ENCODE data around the gene KRT83. TPM values are rescaled to one million over a fixed set of nuclear protein-coding genes. Genes with fewer than 3 reads are reported as not detected.

Gene KRT83
- total and polyA plus RNA-seq, 10 of the 15 experiments (the other 5 are each of a cell fraction or from before 2014, with no cell fraction given) = not detected

GRCh38 chr12:52293926-52294325 lies 27.3 kb downstream of the KRT83 start:
- no peaks in the 10 kb centered on the region for H3K36me3 ChIP-seq (ENCODE audit: control insufficient read depth in 2 of 2, insufficient read depth in 2 of 2, low read length in 1 of 2)
- no peak overlapping the region for H3K4me3 ChIP-seq
- no peak for DNase-seq (ENCODE audit: low read depth, low spot score)
- H2AFZ ChIP-seq (ENCODE audit: control insufficient read depth, low read depth, low read length) = no peak overlapping the region
- no TSS peak for BruUV-seq (replicated peaks)
- RAD21 ChIA-PET (ENCODE audit: unreplicated experiment) = interaction anchor here (1.0 to 1.8 kb wide), 2 partner anchors 50 to 109 kb away, joined by 3 to 5 read pairs; no protein-coding TSS in a partner anchor
- 0% methylated on average over 1 of the region's 1 CpG for WGBS (ENCODE audit: insufficient coverage, insufficient replicate concordance, low lambda C conversion rate, missing lambda C conversion rate)
- no peak overlapping the region for H3K27ac ChIP-seq (ENCODE audit: control insufficient read depth, insufficient read depth)
- no peak for ATAC-seq
- no peak overlapping the region for H3K9ac ChIP-seq (ENCODE audit: control insufficient read depth, insufficient read depth, low read length)
- FAIRE-seq = no peak
- SMC1A ChIA-PET (ENCODE audit: uncharacterized antibody, unreplicated experiment) = interaction anchor here (1.0 to 1.3 kb wide), 3 partner anchors 9 to 70 kb away, joined by 3 to 5 read pairs (median 4); no protein-coding TSS in a partner anchor
- H3K9me3 ChIP-seq (replicated peaks; ENCODE audit: control insufficient read depth, insufficient read depth, low read length) = no peaks in the 10 kb centered on the region
- CTCF ChIA-PET = interaction anchor here (1.1 to 7.0 kb wide), 3 partner anchors 14 to 18 kb away, joined by 3 to 39 read pairs (median 4); no protein-coding TSS in a partner anchor
- intact Hi-C loops (cut with micrococcal nuclease; ENCODE audit: unreplicated experiment) (no loop called here), in situ Hi-C loops (cut with MboI) (no loop called here)
- no peak overlapping the region for H3K4me2 ChIP-seq (ENCODE audit: control insufficient read depth, insufficient read depth)
- peaks cover 0 to 1% of the 10 kb centered on the region in 2 experiments; a peak in 2 of 4 replicates for H3K27me3 ChIP-seq (replicated peaks in 1 of 2; ENCODE audit: control insufficient read depth in 2 of 2, insufficient read depth in 2 of 2, low read length in 1 of 2)
- H3K79me2 ChIP-seq (ENCODE audit: control insufficient read depth, insufficient read depth, low read length) = no peaks in the 10 kb centered on the region
- POLR2A ChIA-PET = no interaction called here
- H3K4me1 ChIP-seq (ENCODE audit: control insufficient read depth, insufficient read depth, low read length) = no peaks in the 10 kb centered on the region
- no peaks in the 10 kb centered on the region for H4K20me1 ChIP-seq (ENCODE audit: control insufficient read depth, insufficient read depth)
- TF ChIP-seq ESRRA (IDR thresholded peaks at IDR 0.05; ENCODE audit: low read length) = no peak
- no peak for TF ChIP-seq NFYA (IDR thresholded peaks at IDR 0.05; ENCODE audit: borderline replicate concordance, low read depth, low read length)
- TF ChIP-seq, protein P1, sequence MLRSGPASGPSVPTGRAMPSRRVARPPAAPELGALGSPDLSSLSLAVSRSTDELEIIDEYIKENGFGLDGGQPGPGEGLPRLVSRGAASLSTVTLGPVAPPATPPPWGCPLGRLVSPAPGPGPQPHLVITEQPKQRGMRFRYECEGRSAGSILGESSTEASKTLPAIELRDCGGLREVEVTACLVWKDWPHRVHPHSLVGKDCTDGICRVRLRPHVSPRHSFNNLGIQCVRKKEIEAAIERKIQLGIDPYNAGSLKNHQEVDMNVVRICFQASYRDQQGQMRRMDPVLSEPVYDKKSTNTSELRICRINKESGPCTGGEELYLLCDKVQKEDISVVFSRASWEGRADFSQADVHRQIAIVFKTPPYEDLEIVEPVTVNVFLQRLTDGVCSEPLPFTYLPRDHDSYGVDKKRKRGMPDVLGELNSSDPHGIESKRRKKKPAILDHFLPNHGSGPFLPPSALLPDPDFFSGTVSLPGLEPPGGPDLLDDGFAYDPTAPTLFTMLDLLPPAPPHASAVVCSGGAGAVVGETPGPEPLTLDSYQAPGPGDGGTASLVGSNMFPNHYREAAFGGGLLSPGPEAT (IDR thresholded peaks at IDR 0.05; ENCODE audit: low read depth) = no peak
- TF ChIP-seq, protein P2, sequence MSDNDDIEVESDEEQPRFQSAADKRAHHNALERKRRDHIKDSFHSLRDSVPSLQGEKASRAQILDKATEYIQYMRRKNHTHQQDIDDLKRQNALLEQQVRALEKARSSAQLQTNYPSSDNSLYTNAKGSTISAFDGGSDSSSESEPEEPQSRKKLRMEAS (IDR thresholded peaks at IDR 0.05; ENCODE audit: low read depth, low read length) = no peak
- no peak for TF ChIP-seq SREBF2 (IDR thresholded peaks at IDR 0.05; ENCODE audit: low read length)
- TF ChIP-seq, protein P3, sequence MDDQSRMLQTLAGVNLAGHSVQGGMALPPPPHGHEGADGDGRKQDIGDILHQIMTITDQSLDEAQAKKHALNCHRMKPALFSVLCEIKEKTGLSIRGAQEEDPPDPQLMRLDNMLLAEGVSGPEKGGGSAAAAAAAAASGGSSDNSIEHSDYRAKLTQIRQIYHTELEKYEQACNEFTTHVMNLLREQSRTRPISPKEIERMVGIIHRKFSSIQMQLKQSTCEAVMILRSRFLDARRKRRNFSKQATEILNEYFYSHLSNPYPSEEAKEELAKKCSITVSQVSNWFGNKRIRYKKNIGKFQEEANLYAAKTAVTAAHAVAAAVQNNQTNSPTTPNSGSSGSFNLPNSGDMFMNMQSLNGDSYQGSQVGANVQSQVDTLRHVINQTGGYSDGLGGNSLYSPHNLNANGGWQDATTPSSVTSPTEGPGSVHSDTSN (IDR thresholded peaks at IDR 0.05; ENCODE audit: insufficient replicate concordance, low read depth, low read length) = no peak
- no peak for TF ChIP-seq PML (IDR thresholded peaks at IDR 0.05; ENCODE audit: low read length)
- no peak for TF ChIP-seq EED (IDR thresholded peaks at IDR 0.05; ENCODE audit: low read depth)
- TF ChIP-seq POLR2AphosphoS5 (IDR thresholded peaks at IDR 0.05; ENCODE audit: low read length) = no peak
- TF ChIP-seq, protein P4, sequence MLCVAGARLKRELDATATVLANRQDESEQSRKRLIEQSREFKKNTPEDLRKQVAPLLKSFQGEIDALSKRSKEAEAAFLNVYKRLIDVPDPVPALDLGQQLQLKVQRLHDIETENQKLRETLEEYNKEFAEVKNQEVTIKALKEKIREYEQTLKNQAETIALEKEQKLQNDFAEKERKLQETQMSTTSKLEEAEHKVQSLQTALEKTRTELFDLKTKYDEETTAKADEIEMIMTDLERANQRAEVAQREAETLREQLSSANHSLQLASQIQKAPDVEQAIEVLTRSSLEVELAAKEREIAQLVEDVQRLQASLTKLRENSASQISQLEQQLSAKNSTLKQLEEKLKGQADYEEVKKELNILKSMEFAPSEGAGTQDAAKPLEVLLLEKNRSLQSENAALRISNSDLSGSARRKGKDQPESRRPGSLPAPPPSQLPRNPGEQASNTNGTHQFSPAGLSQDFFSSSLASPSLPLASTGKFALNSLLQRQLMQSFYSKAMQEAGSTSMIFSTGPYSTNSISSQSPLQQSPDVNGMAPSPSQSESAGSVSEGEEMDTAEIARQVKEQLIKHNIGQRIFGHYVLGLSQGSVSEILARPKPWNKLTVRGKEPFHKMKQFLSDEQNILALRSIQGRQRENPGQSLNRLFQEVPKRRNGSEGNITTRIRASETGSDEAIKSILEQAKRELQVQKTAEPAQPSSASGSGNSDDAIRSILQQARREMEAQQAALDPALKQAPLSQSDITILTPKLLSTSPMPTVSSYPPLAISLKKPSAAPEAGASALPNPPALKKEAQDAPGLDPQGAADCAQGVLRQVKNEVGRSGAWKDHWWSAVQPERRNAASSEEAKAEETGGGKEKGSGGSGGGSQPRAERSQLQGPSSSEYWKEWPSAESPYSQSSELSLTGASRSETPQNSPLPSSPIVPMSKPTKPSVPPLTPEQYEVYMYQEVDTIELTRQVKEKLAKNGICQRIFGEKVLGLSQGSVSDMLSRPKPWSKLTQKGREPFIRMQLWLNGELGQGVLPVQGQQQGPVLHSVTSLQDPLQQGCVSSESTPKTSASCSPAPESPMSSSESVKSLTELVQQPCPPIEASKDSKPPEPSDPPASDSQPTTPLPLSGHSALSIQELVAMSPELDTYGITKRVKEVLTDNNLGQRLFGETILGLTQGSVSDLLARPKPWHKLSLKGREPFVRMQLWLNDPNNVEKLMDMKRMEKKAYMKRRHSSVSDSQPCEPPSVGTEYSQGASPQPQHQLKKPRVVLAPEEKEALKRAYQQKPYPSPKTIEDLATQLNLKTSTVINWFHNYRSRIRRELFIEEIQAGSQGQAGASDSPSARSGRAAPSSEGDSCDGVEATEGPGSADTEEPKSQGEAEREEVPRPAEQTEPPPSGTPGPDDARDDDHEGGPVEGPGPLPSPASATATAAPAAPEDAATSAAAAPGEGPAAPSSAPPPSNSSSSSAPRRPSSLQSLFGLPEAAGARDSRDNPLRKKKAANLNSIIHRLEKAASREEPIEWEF (IDR thresholded peaks at IDR 0.05; ENCODE audit: insufficient replicate concordance, low read depth, low read length) = no peak
- no peak for TF ChIP-seq SIN3A (IDR thresholded peaks at IDR 0.05; ENCODE audit: low read depth, low read length)
- TF ChIP-seq NRF1 (conservative IDR thresholded peaks at IDR 0.05; ENCODE audit: low read depth, low read length) = no peak
- no peak for TF ChIP-seq HDAC2 (IDR thresholded peaks at IDR 0.05)
- TF ChIP-seq BCL3 (IDR thresholded peaks at IDR 0.05; ENCODE audit: borderline replicate concordance, insufficient read depth, low read depth, low read length, poor library complexity, severe bottlenecking) = no peak
- TF ChIP-seq JUNB (IDR thresholded peaks at IDR 0.05) = no peak

Measured in GM12878 (cell line).